ENCODE data around the gene FGF12.

Gene FGF12

DNA sequence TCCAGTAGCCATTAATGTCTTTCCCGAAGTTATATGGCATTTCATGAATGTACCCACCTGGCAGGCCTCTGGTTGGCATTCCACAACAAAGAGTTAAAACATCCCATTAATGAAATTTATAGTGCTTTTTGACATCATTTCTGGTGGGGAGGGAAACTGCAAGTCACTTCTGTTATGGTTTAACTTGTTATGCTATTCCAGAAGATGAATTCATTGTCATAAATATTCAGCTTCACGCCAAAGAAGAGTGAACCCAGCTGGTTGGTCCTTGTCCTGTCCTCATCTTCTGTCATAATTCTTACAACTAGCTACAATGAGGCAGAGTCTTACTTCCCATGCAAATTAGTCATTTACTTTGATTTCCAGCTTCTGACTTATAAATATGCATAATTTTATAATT lies 471.5 kb downstream of the FGF12 start:
- Histone ChIP-seq H3K9me3 (ENCODE audit: insufficient read depth, low read depth, low read length) (no peaks in the 10 kb centered on the region), H3K4me3 (ENCODE audit: low read length) (no peak overlapping the region), H3K4me1 (ENCODE audit: insufficient read depth, low read length) (no peaks in the 10 kb centered on the region), H3K27me3 (ENCODE audit: insufficient read depth, low read length) (no peaks in the 10 kb centered on the region), H3K9ac (ENCODE audit: low read depth, low read length) (no peak overlapping the region), H3K36me3 (ENCODE audit: insufficient read depth, low read length) (no peaks in the 10 kb centered on the region), H3K27ac (ENCODE audit: low read depth, low read length) (no peak overlapping the region)
- 80% methylated on average over 2 of the region's 2 CpGs for WGBS

DNA sequence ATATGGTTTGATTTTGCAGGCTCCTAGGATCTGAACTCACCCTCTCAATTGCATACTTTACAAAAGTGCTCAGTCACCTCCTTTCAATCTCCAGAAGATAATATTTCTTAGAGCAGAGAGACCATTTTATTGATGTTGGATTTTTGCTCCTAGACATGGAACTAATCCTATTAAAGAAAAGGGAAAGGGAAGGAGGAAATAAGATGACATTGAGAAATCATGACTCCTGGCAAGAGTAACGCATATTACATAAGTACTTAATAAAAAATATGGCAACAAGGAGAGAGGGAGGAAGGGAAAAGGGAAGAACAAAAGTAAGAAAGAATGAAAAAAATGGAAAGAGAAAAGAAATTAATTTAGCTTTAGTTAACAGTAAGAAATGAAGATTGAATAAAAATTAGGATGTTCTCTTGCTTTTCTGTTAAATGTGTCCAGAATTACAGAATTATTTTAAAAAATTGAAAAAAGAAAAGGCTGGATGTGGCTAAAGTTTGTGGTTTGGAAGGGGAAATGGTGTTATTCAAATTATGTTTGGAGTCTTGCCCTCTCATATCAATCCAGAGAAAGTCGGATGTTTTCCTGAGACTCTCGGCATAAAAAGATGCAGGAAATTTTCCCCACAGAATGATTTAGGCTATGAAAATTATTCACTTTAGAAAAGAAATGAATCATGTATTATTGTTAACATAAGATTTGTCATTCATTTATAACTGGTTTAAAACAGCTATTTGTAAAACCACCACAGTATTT lies 474.0 kb downstream of the FGF12 start:
- no peak overlapping the region for H3K27ac ChIP-seq (ENCODE audit: low read depth, low read length)
- WGBS = no CpG with 5 or more reads among the region's 3 CpGs

DNA sequence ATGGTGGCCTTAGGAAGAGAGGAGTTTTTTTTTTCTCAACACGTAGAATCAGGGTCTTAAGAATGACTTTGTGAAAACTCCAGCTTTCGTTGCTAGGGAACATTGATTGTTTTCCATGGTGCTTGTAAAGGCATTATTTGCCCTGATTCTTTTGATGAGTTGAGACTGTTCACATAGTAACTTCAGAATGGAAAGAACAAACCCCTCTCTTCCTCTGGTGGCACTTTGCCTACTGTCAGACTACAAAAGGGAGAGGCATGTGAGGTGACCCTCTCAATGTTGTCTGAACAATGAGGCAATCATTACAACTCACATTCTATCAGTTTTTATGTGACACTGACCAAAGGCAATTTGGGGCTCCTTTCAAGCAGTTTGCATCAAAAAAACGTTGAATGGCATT lies 477.8 kb downstream of the FGF12 start:
- no peak overlapping the region for H3K9ac ChIP-seq (ENCODE audit: low read depth, low read length)
- WGBS = 81% methylated on average over 3 of the region's 3 CpGs
- H3K4me3 ChIP-seq (ENCODE audit: low read length) = no peak overlapping the region
- H3K9me3 ChIP-seq (ENCODE audit: insufficient read depth, low read depth, low read length) = no peaks in the 10 kb centered on the region
- H3K36me3 ChIP-seq (ENCODE audit: insufficient read depth, low read length) = no peaks in the 10 kb centered on the region
- no peaks in the 10 kb centered on the region; the same call in 1 of the 2 replicates for H3K4me1 ChIP-seq (ENCODE audit: insufficient read depth, low read length)
- H3K27ac ChIP-seq (ENCODE audit: low read depth, low read length) = no peak overlapping the region
- no peaks in the 10 kb centered on the region for H3K27me3 ChIP-seq (ENCODE audit: insufficient read depth, low read length)

More for the DNA sequence above, 474.0 kb downstream of the FGF12 start:
- no peaks in the 10 kb centered on the region for H3K27me3 ChIP-seq (ENCODE audit: insufficient read depth, low read length)
- no peaks in the 10 kb centered on the region; the same call in 1 of the 2 replicates for H3K4me1 ChIP-seq (ENCODE audit: insufficient read depth, low read length)
- no peak overlapping the region for H3K4me3 ChIP-seq (ENCODE audit: low read length)
- H3K9me3 ChIP-seq (ENCODE audit: insufficient read depth, low read depth, low read length) = no peaks in the 10 kb centered on the region
- no peak overlapping the region for H3K9ac ChIP-seq (ENCODE audit: low read depth, low read length)
- no peaks in the 10 kb centered on the region for H3K36me3 ChIP-seq (ENCODE audit: insufficient read depth, low read length)

DNA sequence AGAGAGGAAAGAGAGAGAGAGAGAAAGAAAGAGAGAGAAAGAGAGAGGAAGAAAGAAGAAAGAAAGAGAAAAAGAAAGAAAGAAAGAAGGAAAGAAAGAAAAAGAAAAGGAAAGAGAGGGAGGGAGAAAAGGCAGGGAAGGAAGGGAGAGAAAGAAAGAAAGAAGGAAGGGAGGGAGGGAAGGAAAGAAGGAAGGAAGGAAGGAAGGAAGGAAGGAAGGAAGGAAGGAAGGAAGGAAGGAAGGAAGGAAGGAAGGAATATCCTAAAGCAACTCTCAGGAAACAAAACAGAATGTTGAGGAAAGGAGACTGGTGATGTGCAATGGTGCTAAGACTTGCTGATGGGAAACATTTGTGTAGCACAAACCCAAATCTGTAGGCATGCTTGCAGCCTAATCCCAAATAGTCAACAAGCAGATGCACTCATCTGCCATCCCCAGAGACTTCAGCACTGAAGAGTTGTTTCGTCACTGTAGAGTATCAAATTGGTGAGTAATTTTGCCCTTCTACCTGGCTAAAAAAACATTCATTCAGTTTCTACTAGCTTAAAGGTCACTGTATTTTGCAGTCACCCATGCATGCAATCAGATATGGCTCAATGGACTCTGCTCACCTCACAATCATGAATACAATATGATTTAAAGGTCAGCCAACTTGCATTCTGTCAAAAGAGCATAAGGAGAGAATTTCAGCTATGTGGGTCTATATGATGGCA lies 480.3 kb downstream of the FGF12 start:
- Histone ChIP-seq H3K4me1 (ENCODE audit: insufficient read depth, low read length) (peaks cover under 1% of the 10 kb centered on the region), H3K4me3 (ENCODE audit: low read length) (no peak overlapping the region), H3K36me3 (ENCODE audit: insufficient read depth, low read length) (no peaks in the 10 kb centered on the region), H3K9ac (ENCODE audit: low read depth, low read length) (no peak overlapping the region), H3K27ac (ENCODE audit: low read depth, low read length) (no peak overlapping the region), H3K27me3 (ENCODE audit: insufficient read depth, low read length) (no peaks in the 10 kb centered on the region), H3K9me3 (ENCODE audit: insufficient read depth, low read depth, low read length) (no peaks in the 10 kb centered on the region)
- 100% methylated on average over 1 of the region's 1 CpG for WGBS

DNA sequence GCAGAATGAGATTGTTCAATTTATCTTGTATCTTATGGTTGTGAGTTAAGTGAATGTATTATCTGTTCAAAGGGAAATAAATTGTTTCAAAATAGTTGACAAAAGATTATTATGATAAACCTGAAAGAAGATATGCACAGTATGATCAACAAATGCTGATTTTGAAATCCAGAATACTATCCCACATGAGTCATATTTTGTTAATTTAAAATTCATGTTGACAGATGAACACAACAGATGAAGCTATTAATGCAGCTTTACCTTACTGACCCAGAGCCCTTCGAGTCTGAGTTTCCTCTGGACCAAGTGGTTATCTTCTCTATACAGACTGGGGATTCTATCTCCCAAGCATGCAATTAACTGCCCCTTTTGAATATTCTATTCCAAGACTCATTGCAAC lies 482.8 kb downstream of the FGF12 start:
- Histone ChIP-seq H3K36me3 (ENCODE audit: insufficient read depth, low read length) (no peaks in the 10 kb centered on the region), H3K27me3 (ENCODE audit: insufficient read depth, low read length) (no peaks in the 10 kb centered on the region), H3K27ac (ENCODE audit: low read depth, low read length) (no peak overlapping the region), H3K9me3 (ENCODE audit: insufficient read depth, low read depth, low read length) (no peaks in the 10 kb centered on the region), H3K9ac (ENCODE audit: low read depth, low read length) (no peak overlapping the region), H3K4me1 (ENCODE audit: insufficient read depth, low read length) (peaks cover 6% of the 10 kb centered on the region), H3K4me3 (ENCODE audit: low read length) (no peak overlapping the region)
- 94% methylated on average over 1 of the region's 1 CpG for WGBS

DNA sequence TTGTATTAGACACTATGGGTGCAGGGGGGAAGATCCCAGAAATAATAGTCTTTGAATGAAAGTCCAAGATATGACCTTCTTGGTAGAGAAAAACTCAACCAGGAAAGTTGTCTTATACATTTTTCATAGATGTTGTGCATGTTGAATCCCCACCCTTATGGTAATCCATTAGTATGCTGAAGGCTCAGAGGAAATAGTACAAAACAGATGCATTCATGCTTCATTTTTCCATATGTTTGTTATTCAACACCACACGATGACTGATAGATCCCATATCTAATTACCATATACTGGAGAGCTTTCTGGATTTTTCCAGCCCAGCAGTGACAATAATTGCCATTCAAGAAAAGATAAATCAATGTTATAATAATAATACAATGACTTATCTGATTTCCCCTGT lies 487.4 kb downstream of the FGF12 start:
- no peak overlapping the region for H3K9ac ChIP-seq (ENCODE audit: low read depth, low read length)
- peaks cover 6% of the 10 kb centered on the region; the same call in 1 of the 2 replicates for H3K4me1 ChIP-seq (ENCODE audit: insufficient read depth, low read length)
- 95% methylated on average over 1 of the region's 1 CpG for WGBS

DNA sequence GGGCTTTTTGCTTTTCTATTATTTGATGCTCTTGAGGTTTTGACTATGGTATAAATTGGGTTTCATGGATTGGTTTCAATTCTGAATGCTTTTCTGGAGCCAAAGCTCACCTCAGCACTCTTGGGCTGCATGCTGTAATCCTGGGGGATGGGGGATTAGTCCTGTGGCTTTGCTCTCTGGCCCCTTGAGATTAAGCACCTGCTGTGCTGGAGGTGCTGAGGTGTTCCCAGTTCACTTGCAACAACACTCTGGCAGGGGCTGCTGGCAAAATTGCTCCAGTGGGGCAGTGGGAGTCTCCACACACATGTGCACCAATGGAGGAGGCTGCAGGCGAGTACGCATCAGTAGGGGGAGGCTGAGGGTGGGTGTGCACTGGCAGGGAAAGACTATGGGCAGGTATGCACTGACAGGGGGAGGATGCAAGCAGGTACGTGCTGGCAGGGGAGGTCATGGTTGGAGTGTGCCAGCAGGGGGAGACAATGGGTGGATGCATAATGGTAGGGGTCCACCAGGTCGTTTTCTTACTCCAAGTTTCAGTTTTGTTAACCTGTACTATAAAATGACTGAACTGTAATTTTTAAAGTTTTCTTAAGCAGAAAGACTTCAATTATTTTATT lies 489.2 kb downstream of the FGF12 start:
- Histone ChIP-seq H3K27ac (ENCODE audit: low read depth, low read length) (no peak overlapping the region), H3K4me1 (ENCODE audit: insufficient read depth, low read length) (peaks cover 6% of the 10 kb centered on the region; the same call in 1 of the 2 replicates), H3K27me3 (ENCODE audit: insufficient read depth, low read length) (no peaks in the 10 kb centered on the region), H3K36me3 (ENCODE audit: insufficient read depth, low read length) (no peaks in the 10 kb centered on the region), H3K4me3 (ENCODE audit: low read length) (no peak overlapping the region), H3K9ac (ENCODE audit: low read depth, low read length) (no peak overlapping the region), H3K9me3 (ENCODE audit: insufficient read depth, low read depth, low read length) (no peaks in the 10 kb centered on the region)
- 75% methylated on average over 4 of the region's 4 CpGs for WGBS

More for the DNA sequence above, 487.4 kb downstream of the FGF12 start:
- Histone ChIP-seq H3K4me3 (ENCODE audit: low read length) (no peak overlapping the region), H3K9me3 (ENCODE audit: insufficient read depth, low read depth, low read length) (no peaks in the 10 kb centered on the region), H3K27me3 (ENCODE audit: insufficient read depth, low read length) (no peaks in the 10 kb centered on the region), H3K27ac (ENCODE audit: low read depth, low read length) (no peak overlapping the region), H3K36me3 (ENCODE audit: insufficient read depth, low read length) (no peaks in the 10 kb centered on the region)

DNA sequence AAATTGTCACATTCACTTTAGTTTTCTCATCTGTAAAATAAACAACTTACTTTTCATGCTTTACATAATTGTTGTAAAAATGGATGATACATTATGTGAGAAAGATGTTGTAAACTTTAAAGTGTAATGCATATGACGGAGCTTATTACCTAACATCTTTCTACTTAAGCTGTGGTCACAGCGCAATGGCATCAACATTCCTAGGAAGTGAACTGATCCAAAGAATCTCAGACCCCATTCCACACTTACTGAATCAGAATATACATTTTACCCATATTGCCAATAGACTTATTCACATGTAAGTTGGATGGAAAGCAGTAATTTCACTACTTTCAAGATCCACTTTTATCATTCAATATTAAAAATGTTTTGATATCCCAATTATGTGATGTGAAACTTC lies 497.5 kb downstream of the FGF12 start:
- no peak overlapping the region for H3K27ac ChIP-seq (ENCODE audit: low read depth, low read length)
- H3K9ac ChIP-seq (ENCODE audit: low read depth, low read length) = no peak overlapping the region
- H3K4me1 ChIP-seq (ENCODE audit: insufficient read depth, low read length) = no peaks in the 10 kb centered on the region
- H3K9me3 ChIP-seq (ENCODE audit: insufficient read depth, low read depth, low read length) = no peaks in the 10 kb centered on the region
- no peak overlapping the region for H3K4me3 ChIP-seq (ENCODE audit: low read length)
- H3K36me3 ChIP-seq (ENCODE audit: insufficient read depth, low read length) = no peaks in the 10 kb centered on the region
- no peaks in the 10 kb centered on the region for H3K27me3 ChIP-seq (ENCODE audit: insufficient read depth, low read length)
- 96% methylated on average over 2 of the region's 2 CpGs for WGBS

DNA sequence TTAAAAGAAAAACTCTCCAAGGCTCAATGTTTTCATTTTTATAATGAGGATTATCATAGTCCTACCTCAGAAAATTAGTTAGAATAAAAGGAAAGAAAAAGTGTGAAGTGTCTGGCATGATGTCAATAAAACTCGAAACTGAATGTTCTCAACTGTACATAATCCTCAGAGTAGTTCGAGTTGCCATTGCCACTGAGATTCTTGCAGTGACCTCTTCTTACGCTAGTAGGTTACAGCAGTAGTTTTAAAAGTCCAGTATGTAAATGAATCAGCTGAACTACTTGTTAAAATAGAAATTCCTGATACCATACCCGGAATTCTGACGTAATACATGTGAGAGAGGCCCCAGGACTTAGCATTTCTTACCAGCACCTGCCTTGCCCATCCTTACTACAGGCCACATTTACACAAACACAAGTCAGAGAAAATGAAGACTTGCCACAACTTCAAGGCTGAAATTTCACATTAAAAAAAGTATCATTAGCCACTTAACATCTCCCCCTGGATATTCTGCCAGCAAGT lies 502.6 kb downstream of the FGF12 start:
- Histone ChIP-seq H3K27ac (ENCODE audit: low read depth, low read length) (no peak overlapping the region), H3K4me3 (ENCODE audit: low read length) (no peak overlapping the region), H3K9ac (ENCODE audit: low read depth, low read length) (no peak overlapping the region), H3K36me3 (ENCODE audit: insufficient read depth, low read length) (no peaks in the 10 kb centered on the region), H3K9me3 (ENCODE audit: insufficient read depth, low read depth, low read length) (no peaks in the 10 kb centered on the region), H3K27me3 (ENCODE audit: insufficient read depth, low read length) (no peaks in the 10 kb centered on the region), H3K4me1 (ENCODE audit: insufficient read depth, low read length) (no peaks in the 10 kb centered on the region)
- 93% methylated on average over 5 of the region's 5 CpGs for WGBS

DNA sequence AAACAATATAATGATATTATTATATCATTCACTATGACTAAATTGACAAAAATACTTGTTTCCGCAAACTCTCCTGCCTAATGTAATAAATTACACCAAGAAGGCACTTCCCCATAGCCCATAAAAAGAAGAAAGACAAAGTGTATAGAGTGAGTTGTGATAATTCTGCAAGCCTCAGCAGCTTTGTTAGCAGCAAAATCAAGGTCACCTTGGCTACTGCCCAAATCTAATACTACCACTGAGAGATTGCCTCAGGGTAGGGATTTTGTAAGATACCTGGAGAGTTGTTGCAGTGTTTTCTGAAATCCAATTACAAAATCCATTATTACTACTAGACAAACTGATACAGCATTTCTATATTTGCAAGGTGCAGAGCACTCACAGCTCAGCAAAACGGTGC lies 503.5 kb downstream of the FGF12 start:
- no peak overlapping the region for H3K27ac ChIP-seq (ENCODE audit: low read depth, low read length)

DNA sequence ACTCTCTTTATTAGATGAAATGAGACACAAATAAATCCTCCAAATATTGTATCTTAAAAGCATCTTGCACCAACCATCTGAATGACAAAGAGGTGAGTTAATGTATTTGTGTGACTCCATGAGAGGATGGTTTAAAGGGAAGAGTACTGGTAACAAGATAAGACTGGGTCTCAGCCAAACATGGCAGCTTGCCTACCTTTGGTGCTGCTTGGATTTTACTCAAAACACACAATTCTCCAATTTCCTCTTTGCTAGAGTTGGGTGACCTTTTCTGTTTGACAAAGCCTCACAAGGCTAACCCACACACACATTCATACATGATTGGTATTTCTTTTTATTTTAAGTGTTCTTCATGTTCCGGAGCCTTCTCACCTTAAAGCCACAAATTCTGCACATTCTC lies 506.4 kb downstream of the FGF12 start:
- Histone ChIP-seq H3K36me3 (ENCODE audit: insufficient read depth, low read length) (no peaks in the 10 kb centered on the region), H3K27ac (ENCODE audit: low read depth, low read length) (no peak overlapping the region), H3K9ac (ENCODE audit: low read depth, low read length) (no peak overlapping the region), H3K27me3 (ENCODE audit: insufficient read depth, low read length) (no peaks in the 10 kb centered on the region), H3K4me1 (ENCODE audit: insufficient read depth, low read length) (no peaks in the 10 kb centered on the region), H3K9me3 (ENCODE audit: insufficient read depth, low read depth, low read length) (no peaks in the 10 kb centered on the region), H3K4me3 (ENCODE audit: low read length) (no peak overlapping the region)
- WGBS = 100% methylated on average over 1 of the region's 1 CpG

More for the DNA sequence above, 503.5 kb downstream of the FGF12 start:
- no peaks in the 10 kb centered on the region for H3K27me3 ChIP-seq (ENCODE audit: insufficient read depth, low read length)
- H3K36me3 ChIP-seq (ENCODE audit: insufficient read depth, low read length) = no peaks in the 10 kb centered on the region
- H3K9ac ChIP-seq (ENCODE audit: low read depth, low read length) = no peak overlapping the region
- H3K9me3 ChIP-seq (ENCODE audit: insufficient read depth, low read depth, low read length) = no peaks in the 10 kb centered on the region
- WGBS = no CpG with 5 or more reads among the region's 2 CpGs
- H3K4me3 ChIP-seq (ENCODE audit: low read length) = no peak overlapping the region
- no peaks in the 10 kb centered on the region for H3K4me1 ChIP-seq (ENCODE audit: insufficient read depth, low read length)
